Ascending aorta (tissue), 2 donors: ENCODE results near the gene ASAP3. TPM values are rescaled to one million over a fixed set of nuclear protein-coding genes. Genes with fewer than 3 reads are reported as not detected.

ENCODE experiments used
- DNase-seq, 2 donors: peaks; one replicate each; pipeline ENCODE4 v3.0.0-alpha.2; 2019; ENCODE audit warnings: low spot score in 2 of 2
- H3K27ac ChIP-seq, 2 donors: fragments of 200-600 bp; sonication (generic); one replicate each; pipeline ENCODE4 v1.5.1; 2016 to 2017; ENCODE audit warnings: mild to moderate bottlenecking in 1 of 2
- H3K27me3 ChIP-seq: fragments of 200-600 bp; sonication (generic); one replicate; pipeline ENCODE4 v1.5.1; 2017
- H3K36me3 ChIP-seq, 2 donors: fragments of 200-600 bp; sonication (generic); one replicate each; pipeline ENCODE4 v1.5.1; 2016
- H3K4me1 ChIP-seq, 2 donors: fragments of 200-600 bp; sonication (generic); one replicate each; pipeline ENCODE4 v1.5.1; 2016 to 2017; ENCODE audit warnings: mild to moderate bottlenecking in 1 of 2
- H3K4me3 ChIP-seq, 2 donors: fragments of 200-600 bp; sonication (generic); one replicate each; pipeline ENCODE4 v1.5.1; 2016 to 2017; ENCODE audit warnings: mild to moderate bottlenecking in 1 of 2
- H3K9me3 ChIP-seq, 2 donors: fragments of 200-600 bp; sonication (generic); one replicate each; pipeline ENCODE4 v1.5.1; 2016
- intact Hi-C: fragments of 100-400 bp; cut with DNase I; formaldehyde crosslinking; loops from one replicate; pipeline ENCODE4 v1.15.1; 2023
- total RNA-seq: library from RNA; depleted of rRNA; stranded (reverse); fragments of >200 nt; gene quantifications from one replicate; pipeline ENCODE4 v1.1.0, GENCODE V29; 2016
- TF ChIP-seq, protein P1 (sequence below), 3 experiments: fragments of 200-600 bp in 2 of 3; fragments of 450-650 bp in 1 of 3; sonication (generic) in 2 of 3; IDR thresholded peaks; one replicate each; pipeline ENCODE4 v1.5.1; 2016 to 2019; ENCODE audit warnings: antibody characterized with exemption in 3 of 3, mild to moderate bottlenecking in 1 of 3, moderate library complexity in 1 of 3

Gene ASAP3
- total RNA-seq, 1 donor from 2014 or later = 125 TPM

DNA sequence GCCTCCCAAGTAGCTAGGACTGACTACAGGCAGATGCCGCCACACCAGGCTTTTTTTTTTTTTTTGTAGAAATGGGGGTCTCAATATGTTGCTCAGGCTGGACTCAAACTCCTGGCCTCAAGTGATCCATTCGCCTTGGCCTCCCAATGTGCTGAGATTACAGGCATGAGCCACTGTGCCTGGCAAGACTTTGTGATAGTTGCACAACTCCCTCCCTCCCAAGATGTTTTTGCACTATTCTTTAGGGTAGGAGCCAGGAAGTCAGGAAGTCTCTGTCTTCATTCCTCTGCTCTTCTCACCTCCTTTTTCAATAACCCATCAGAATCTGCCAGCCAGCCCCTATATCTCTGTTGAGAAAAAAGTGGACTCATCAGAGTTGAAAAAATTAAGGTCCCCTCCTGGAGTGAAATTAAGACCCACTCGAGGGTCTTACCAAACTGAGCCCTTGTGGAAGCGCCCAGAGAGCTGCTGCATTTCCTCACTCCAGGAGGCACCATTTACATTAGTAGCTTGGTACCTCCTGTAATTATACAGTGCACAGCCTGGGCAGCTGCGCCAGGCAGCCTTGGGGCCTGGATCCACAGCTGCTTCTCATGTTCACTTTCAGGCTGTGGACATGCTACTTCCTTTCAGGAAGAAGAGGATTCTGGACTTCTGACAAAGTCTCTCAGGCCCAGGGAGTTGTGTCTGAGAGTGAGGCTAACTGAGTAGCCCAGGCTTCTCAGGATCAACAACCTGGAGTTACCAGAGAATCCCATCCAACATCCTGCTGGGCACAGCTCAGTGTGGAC, 83.5 kb downstream of the ASAP3 start:
- TF ChIP-seq, protein P1, sequence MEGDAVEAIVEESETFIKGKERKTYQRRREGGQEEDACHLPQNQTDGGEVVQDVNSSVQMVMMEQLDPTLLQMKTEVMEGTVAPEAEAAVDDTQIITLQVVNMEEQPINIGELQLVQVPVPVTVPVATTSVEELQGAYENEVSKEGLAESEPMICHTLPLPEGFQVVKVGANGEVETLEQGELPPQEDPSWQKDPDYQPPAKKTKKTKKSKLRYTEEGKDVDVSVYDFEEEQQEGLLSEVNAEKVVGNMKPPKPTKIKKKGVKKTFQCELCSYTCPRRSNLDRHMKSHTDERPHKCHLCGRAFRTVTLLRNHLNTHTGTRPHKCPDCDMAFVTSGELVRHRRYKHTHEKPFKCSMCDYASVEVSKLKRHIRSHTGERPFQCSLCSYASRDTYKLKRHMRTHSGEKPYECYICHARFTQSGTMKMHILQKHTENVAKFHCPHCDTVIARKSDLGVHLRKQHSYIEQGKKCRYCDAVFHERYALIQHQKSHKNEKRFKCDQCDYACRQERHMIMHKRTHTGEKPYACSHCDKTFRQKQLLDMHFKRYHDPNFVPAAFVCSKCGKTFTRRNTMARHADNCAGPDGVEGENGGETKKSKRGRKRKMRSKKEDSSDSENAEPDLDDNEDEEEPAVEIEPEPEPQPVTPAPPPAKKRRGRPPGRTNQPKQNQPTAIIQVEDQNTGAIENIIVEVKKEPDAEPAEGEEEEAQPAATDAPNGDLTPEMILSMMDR (IDR thresholded peaks at IDR 0.05) = no peak
- peaks cover 3 to 16% of the 10 kb centered on the region in 2 donors for H3K4me1 ChIP-seq
- intact Hi-C loops = no loop called here
- no peaks in the 10 kb centered on the region for H3K27me3 ChIP-seq
- no peaks in the 10 kb centered on the region for H3K9me3 ChIP-seq
- H3K4me3 ChIP-seq = no peak overlapping the region
- no peak for DNase-seq
- peaks cover 8 to 13% of the 10 kb centered on the region in 2 donors for H3K36me3 ChIP-seq
- H3K27ac ChIP-seq = peak overlapping the region in 1 of 2 donors; percentile 47

DNA sequence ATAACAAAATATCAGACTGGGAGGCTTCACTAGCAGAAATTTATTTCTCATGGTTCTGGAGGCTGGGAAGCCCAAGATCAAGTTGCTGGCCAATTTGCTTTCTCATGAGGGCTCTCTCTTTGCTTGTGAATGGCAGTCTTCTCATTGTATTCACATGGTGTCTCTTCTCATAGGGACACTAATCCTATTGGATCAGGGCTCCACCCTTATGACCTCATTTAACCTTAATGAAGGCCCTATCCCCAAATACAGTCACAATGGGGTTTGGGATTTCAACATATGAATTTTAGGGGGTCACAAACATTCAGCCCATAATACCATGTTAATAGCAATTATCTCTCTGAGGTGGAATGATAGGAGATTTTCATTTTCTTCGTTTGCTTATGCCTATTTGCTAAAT, 84.8 kb downstream of the ASAP3 start:
- intact Hi-C loops = no loop called here
- peaks cover 6 to 20% of the 10 kb centered on the region in 2 donors for H3K36me3 ChIP-seq
- no peaks in the 10 kb centered on the region for H3K27me3 ChIP-seq
- H3K9me3 ChIP-seq = no peaks in the 10 kb centered on the region
- DNase-seq = no peak
- no peak overlapping the region for H3K4me3 ChIP-seq
- TF ChIP-seq, protein P1 (IDR thresholded peaks at IDR 0.05) = no peak
- peaks cover 2 to 12% of the 10 kb centered on the region in 2 donors for H3K4me1 ChIP-seq
- H3K27ac ChIP-seq = no peak overlapping the region

DNA sequence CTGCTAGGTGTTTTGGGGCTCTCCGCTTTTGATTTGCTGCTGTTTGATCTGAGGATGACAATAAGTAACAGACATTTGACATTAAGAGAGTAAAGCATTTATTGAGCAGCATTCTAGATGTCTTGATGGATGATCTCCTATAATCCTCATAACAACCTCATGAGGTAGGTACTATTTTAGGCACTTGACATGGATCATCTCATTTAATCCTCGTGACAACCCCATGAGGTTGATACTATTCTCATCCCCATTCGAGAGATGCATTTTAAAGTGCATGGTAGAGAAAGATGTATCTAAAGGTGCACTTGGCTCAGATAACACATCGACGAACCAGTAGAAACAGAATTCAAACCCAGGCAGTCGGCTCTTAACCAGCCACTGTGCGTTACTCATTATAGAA, 86.1 kb downstream of the ASAP3 start:
- H3K4me3 ChIP-seq = no peak overlapping the region
- TF ChIP-seq, protein P1 (IDR thresholded peaks at IDR 0.05) = no peak
- H3K36me3 ChIP-seq = peaks cover 6 to 25% of the 10 kb centered on the region in 2 donors
- intact Hi-C loops = no loop called here
- H3K9me3 ChIP-seq = no peaks in the 10 kb centered on the region
- peaks cover 0 to 4% of the 10 kb centered on the region in 2 donors for H3K4me1 ChIP-seq
- no peak overlapping the region for H3K27ac ChIP-seq
- no peaks in the 10 kb centered on the region for H3K27me3 ChIP-seq
- DNase-seq = no peak

DNA sequence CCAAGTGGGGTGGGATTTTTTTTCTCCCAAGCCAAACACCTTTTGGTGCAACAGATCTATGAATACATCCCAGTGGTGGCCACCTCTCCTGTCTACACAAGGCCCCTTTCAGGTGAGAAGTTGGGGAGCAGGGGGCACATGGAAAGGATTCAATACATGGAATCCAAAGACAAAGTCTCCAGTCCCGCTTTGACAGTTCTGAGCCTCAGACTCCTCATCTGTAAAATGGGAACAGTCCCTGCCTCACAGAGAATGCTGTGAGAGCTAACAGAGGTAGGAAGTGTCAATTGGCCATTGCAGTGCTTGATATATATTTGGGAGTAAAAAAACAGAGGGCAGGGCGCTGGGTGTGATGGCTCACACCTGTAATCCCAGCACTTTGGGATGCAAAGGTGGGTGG, 87.6 kb downstream of the ASAP3 start:
- H3K27me3 ChIP-seq = no peaks in the 10 kb centered on the region
- no peaks in the 10 kb centered on the region for H3K4me1 ChIP-seq
- H3K36me3 ChIP-seq = peaks cover 6 to 25% of the 10 kb centered on the region in 2 donors
- intact Hi-C loops = no loop called here
- H3K4me3 ChIP-seq = no peak overlapping the region
- H3K9me3 ChIP-seq = no peaks in the 10 kb centered on the region
- TF ChIP-seq, protein P1 (IDR thresholded peaks at IDR 0.05) = no peak
- no peak for DNase-seq
- H3K27ac ChIP-seq = no peak overlapping the region

DNA sequence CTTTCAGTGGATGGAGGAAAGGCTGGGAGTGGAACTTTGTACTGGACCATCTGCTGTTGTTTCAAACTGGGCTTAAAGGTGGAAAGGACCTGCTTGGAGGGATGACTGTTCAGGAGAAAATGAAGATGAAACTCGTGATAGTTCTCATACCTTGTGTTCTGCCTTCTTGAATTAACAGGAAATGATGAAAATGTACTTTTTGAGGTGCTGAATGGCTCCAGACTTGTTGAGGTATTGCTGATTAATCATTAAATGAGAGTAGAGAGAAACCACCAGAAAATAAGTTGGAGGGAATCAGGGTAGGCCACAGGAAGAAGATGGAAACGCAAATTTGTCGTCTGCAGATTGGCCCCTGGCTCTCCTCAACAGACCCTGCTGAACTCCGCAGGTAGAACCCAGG, 88.1 kb downstream of the ASAP3 start:
- TF ChIP-seq, protein P1 (IDR thresholded peaks at IDR 0.05) = no peak
- H3K9me3 ChIP-seq = no peaks in the 10 kb centered on the region
- no peak for DNase-seq
- peaks cover 6 to 25% of the 10 kb centered on the region in 2 donors for H3K36me3 ChIP-seq
- H3K4me3 ChIP-seq = no peak overlapping the region
- no peaks in the 10 kb centered on the region for H3K27me3 ChIP-seq
- peak overlapping the region in 1 of 2 donors; percentile 60 for H3K27ac ChIP-seq
- H3K4me1 ChIP-seq = no peaks in the 10 kb centered on the region
- intact Hi-C loops = no loop called here
